GM10248 (cell line): Measurements from ENCODE around the gene TAF5L.

Source experiments
- CTCF ChIA-PET: fragments of 300-600 bp; sonication (Branson Sonifier 250); formaldehyde crosslinking; extraction: SDS; loops from one replicate; lab custom pipeline; 2021; ENCODE audit warnings: antibody characterized with exemption; lab: Yijun Ruan, JAX
- POLR2A ChIA-PET: fragments of 350-650 bp; sonication (Branson Sonifier 250); formaldehyde crosslinking; extraction: SDS; loops from one replicate; lab custom pipeline; 2020; ENCODE audit warnings: antibody characterized with exemption; lab: Yijun Ruan, JAX
- DNase-seq: peaks from one replicate; pipeline ENCODE4 v3.0.0; 2012; ENCODE audit errors: extremely low spot score
- CTCF ChIP-seq: IDR thresholded peaks from 2 replicates; pipeline ENCODE4 v1.5.1; 2012; ENCODE audit warnings: mild to moderate bottlenecking, low read depth; ENCODE audit errors: extremely low read depth, missing control alignments, control extremely low read depth

The TAF5L gene

GRCh38 chr1:229608590-229608989, 17.3 kb downstream of the TAF5L start:
- ChIA-PET POLR2A (no interaction called here), CTCF (no interaction called here)
- no peak for TF ChIP-seq CTCF
- no peak for DNase-seq

GRCh38 chr1:229607370-229607769, 18.6 kb downstream of the TAF5L start:
- no peak for TF ChIP-seq CTCF
- POLR2A ChIA-PET, result no interaction called here
- CTCF ChIA-PET, result no interaction called here

GRCh38 chr1:229603371-229604005, 22.4 kb downstream of the TAF5L start:
- no peak for TF ChIP-seq CTCF
- no peak for DNase-seq
- POLR2A ChIA-PET, result no interaction called here
- CTCF ChIA-PET, result no interaction called here

More at GRCh38 chr1:229607370-229607769, 18.6 kb downstream of the TAF5L start:
- DNase-seq, result no peak

GRCh38 chr1:229600229-229600628, 25.7 kb downstream of the TAF5L start:
- TF ChIP-seq CTCF, result no peak
- ChIA-PET POLR2A (no interaction called here), CTCF (interaction anchor here (0.9 to 2.8 kb wide), 7 partner anchors 9 to 373 kb away, joined by 3 to 8 read pairs (median 3); partner anchors contain the start of genes TAF5L and URB2)
- no peak for DNase-seq

GRCh38 chr1:229599218-229599954, 26.5 kb downstream of the TAF5L start:
- ChIA-PET POLR2A (no interaction called here), CTCF (interaction anchor here (1.3 to 1.7 kb wide), 3 partner anchors 8 to 372 kb away, joined by 3 to 5 read pairs (median 4); no protein-coding TSS in a partner anchor)
- no peak for DNase-seq
- no peak for TF ChIP-seq CTCF

GRCh38 chr1:229597877-229598276, 28.0 kb downstream of the TAF5L start:
- DNase-seq, result no peak
- no peak for TF ChIP-seq CTCF
- ChIA-PET CTCF (interaction anchor here (2.6 kb wide), 1 partner anchor 19 kb away, joined by 6 read pairs; no protein-coding TSS in a partner anchor), POLR2A (no interaction called here)
